Mucosa of stomach (tissue), 1 donor: ENCODE measurements around the gene CYP27B1.

Experiments
- H3K27me3 ChIP-seq: one replicate; pipeline ENCODE4 v1.7.0; 2013; ENCODE audit warnings: mild to moderate bottlenecking, low read length; ENCODE audit not compliant: control insufficient read depth, insufficient read depth
- H3K36me3 ChIP-seq: one replicate; pipeline ENCODE4 v1.7.0; 2013; ENCODE audit warnings: low read length; ENCODE audit not compliant: control insufficient read depth, insufficient read depth
- H3K4me1 ChIP-seq: one replicate; pipeline ENCODE4 v1.7.0; 2013; ENCODE audit warnings: mild to moderate bottlenecking, low read length; ENCODE audit not compliant: control insufficient read depth, insufficient read depth
- H3K4me3 ChIP-seq: one replicate; pipeline ENCODE4 v1.7.0; 2013; ENCODE audit warnings: low read length
- H3K9ac ChIP-seq: one replicate; pipeline ENCODE4 v1.7.0; 2013; ENCODE audit warnings: mild to moderate bottlenecking, low read length, moderate library complexity
- H3K9me3 ChIP-seq: one replicate; pipeline ENCODE4 v1.7.0; 2013; ENCODE audit warnings: mild to moderate bottlenecking, low read length, moderate library complexity; ENCODE audit not compliant: control insufficient read depth
- donor health status: Pancreatic carcinoma.

CYP27B1 gene

GRCh38 chr12:57761391-57761998 lies 5.4 kb downstream of the CYP27B1 start:
- Histone ChIP-seq H3K4me1 (peaks cover 23% of the 10 kb centered on the region), H3K4me3 (no peak overlapping the region), H3K9me3 (no peaks in the 10 kb centered on the region), H3K9ac (no peak overlapping the region), H3K36me3 (no peaks in the 10 kb centered on the region), H3K27me3 (peaks cover 30% of the 10 kb centered on the region)

- H3K4me1 ChIP-seq, result peaks cover 20% of the 10 kb centered on the region
- H3K4me3 ChIP-seq, result no peak overlapping the region
- no peak overlapping the region for H3K9ac ChIP-seq
- H3K27me3 ChIP-seq, result peaks cover 19% of the 10 kb centered on the region
- no peaks in the 10 kb centered on the region for H3K36me3 ChIP-seq
- H3K9me3 ChIP-seq, result no peaks in the 10 kb centered on the region
Measured at GRCh38 chr12:57760347-57760982, 6.4 kb downstream of the CYP27B1 start.

DNA sequence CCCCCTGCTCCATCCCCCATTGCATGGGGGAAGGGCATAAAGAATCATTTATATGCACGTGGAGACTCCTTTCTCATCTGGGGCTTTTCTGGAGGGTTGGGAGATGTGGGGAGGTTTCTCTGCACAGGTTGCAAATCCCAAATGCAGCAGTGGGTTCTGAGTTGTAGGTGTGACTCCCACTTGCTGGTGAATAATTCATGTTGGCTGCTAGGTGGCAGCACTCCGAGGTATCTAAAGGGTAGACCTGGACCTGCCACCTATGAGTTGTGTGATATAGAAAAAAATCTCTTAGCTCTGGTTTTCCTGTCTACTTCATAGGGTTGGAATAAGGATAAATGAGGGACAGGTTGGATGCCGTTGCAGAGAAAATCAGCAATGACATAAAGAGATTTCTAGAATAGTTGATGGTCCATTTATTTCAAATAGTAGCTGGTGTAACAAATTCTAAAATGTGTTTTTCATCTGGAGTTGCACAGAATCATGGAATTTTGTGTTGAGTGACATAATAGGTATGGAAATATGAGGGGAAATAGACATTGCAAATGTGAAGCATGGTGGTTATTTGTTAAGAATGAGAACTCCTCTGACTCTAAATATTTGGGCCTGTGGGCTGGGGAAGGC lies 7.4 kb downstream of the CYP27B1 start:
- H3K9ac ChIP-seq, result no peak overlapping the region
- peaks cover 10% of the 10 kb centered on the region for H3K27me3 ChIP-seq
- H3K36me3 ChIP-seq, result no peaks in the 10 kb centered on the region
- no peaks in the 10 kb centered on the region for H3K9me3 ChIP-seq
- H3K4me3 ChIP-seq, result no peak overlapping the region
- peaks cover 13% of the 10 kb centered on the region for H3K4me1 ChIP-seq

DNA sequence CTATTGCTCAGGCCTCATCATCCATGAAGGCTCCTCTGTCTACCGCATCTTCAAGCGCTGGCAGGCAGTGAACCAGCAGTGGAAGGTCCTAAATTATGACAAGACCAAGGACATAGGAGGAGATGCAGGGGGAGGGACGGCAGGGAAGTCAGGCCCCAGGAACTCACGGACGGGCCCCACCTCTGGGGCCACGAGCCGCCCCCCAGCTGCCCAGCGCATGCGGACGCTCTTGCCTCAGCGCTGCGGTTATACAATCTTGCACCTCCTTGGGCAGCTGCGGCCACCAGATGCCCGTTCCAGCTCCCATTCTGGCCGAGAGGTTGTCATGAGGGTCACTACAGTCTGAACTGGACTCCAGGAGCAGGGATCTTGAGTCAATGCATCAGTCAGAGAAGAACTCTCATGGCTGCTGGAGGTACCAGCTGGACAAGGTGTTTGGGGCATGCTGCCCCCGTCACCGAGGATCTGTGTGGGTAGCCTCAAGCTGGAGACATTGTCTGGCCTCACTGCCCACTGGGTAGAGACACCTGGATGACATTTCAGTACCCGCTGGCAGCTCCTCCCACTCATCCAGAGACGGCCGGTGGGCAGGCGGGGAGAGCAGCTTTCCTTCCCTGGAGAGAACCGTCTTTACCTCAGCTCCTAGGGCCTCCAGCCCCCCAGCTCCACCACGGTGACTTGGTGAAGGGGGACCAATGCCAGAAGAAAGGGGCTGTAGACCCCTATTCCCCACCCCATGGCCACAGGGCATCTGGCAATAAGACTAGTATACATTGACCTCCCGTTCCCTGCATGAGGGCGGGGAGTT lies 8.1 kb downstream of the CYP27B1 start:
- H3K9ac ChIP-seq, result no peak overlapping the region
- H3K4me1 ChIP-seq, result peaks cover 19% of the 10 kb centered on the region
- no peaks in the 10 kb centered on the region for H3K36me3 ChIP-seq
- no peak overlapping the region for H3K4me3 ChIP-seq
- H3K9me3 ChIP-seq, result no peaks in the 10 kb centered on the region
- peaks cover 2% of the 10 kb centered on the region for H3K27me3 ChIP-seq

DNA sequence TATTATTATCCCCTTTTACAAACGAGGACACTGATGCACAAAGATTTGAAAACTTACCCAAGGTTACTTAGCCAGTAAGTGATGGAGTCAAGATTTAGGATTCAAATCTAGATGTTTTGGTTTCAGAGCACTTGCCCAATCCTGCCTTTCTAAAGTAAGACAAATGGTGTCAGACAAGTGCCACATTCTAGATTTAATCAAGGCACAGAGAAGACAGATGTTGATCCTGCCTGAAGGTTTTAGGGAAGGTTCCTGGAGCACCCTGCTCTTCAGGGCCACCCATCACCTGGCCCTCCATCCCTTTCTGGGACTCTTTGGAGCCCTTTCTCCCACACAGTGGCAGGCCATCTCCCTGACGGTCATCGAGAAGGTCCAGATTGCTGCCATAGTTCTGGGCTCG lies 9.1 kb downstream of the CYP27B1 start:
- Histone ChIP-seq H3K36me3 (no peaks in the 10 kb centered on the region), H3K27me3 (no peaks in the 10 kb centered on the region), H3K9me3 (no peaks in the 10 kb centered on the region), H3K9ac (no peak overlapping the region), H3K4me3 (no peak overlapping the region), H3K4me1 (peaks cover 26% of the 10 kb centered on the region)

GRCh38 chr12:57756406-57757341 lies 10.2 kb downstream of the CYP27B1 start:
- Histone ChIP-seq H3K36me3 (no peaks in the 10 kb centered on the region), H3K27me3 (no peaks in the 10 kb centered on the region), H3K9me3 (no peaks in the 10 kb centered on the region), H3K9ac (peak overlapping the region; percentile 64), H3K4me3 (no peak overlapping the region), H3K4me1 (peaks cover 29% of the 10 kb centered on the region)

DNA sequence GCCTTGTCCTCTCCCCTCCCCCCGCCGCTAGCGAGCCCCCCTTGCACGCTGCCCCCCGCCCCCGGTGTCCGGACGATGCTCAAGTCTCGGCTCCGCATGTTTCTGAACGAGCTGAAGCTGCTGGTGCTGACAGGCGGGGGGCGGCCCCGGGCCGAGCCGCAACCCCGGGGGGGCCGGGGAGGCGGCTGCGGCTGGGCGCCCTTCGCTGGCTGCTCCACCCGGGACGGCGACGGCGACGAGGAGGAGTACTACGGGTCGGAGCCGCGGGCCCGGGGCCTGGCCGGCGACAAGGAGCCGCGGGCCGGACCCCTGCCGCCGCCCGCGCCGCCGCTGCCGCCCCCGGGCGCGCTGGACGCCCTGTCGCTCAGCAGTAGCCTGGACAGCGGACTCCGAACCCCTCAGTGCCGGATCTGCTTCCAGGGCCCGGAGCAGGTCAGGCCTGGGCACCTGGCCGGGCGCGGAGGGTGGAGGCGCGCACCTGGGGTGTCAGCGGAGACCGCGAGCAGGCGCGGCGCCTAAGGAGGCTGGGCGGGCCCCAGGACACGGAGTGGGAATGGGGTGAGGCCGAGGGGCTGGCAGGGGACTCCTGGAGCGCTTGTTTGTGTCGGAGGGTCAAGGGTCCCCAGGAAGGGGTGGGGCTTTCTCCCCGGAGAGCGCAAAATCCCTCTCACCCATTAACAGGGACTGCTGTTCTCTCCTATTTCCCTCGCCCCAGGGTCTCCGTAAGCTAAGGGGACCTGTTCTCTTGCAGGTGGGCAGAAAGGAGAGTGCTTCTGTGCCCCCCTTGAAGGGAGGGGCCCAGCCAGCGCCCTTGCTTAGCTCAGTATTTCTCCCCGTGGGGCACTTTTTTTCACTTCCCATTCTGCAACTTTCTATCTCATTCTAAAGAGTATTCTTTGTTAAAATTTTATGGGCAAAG lies 11.2 kb downstream of the CYP27B1 start:
- H3K27me3 ChIP-seq, result no peaks in the 10 kb centered on the region
- H3K4me1 ChIP-seq, result peaks cover 29% of the 10 kb centered on the region
- H3K9me3 ChIP-seq, result no peaks in the 10 kb centered on the region
- no peaks in the 10 kb centered on the region for H3K36me3 ChIP-seq
- no peak overlapping the region for H3K4me3 ChIP-seq
- peak overlapping the region; percentile 64 for H3K9ac ChIP-seq

DNA sequence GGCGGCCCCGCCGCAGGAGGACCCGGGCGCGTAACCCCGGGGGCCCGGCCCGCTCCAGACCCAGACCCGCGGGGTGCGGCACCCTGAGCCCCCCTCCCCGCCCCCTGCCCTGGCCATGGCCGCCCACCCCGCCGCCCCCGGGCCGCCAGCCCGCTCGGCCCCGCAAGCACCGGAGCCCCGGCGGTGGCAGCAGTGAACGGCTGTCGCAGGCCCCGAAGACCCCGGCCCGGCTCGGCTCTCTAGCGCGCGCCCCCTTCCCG lies 11.8 kb downstream of the CYP27B1 start:
- Histone ChIP-seq H3K4me3 (no peak overlapping the region), H3K27me3 (no peaks in the 10 kb centered on the region), H3K36me3 (no peaks in the 10 kb centered on the region), H3K9me3 (no peaks in the 10 kb centered on the region), H3K4me1 (peaks cover 29% of the 10 kb centered on the region), H3K9ac (no peak overlapping the region)

DNA sequence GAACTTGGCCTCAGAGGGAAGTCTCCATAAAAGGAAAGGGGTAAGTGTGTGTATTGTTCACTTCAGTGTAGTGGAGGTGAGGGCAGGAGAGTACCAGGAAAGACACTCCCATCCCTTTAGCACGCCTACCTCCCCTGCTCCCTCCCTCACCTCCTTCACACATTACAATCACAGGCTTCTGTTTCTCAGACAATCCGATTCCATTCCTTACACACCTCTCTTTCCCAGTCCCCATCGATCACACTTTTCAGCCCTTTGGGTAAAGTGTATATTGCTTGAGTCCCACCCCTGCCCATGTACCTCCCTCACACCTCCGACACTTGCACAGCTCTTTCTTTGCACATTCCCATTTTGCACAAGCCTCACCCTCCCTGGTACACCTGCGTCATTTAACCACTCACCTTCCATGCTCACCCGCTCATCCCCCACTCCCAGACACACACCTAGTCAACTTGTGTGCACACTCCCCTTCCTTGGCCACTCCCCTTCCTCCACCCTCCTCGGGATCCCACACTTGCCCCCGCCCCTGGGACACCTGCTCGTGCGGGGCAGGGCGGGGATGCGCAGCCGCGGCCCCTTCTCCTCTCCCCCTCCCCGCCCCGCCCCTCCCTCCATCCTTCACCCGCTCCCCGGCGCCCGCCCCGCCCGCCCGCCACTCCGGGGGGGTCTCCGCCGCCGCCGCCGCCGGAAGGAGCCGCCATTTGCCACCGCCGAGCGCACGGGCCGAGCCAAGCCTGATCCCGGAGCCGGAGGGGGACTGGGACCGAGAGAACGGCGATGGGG lies 12.3 kb downstream of the CYP27B1 start, which contains the start of gene MARCHF9:
Gene MARCHF9, plus strand, starts transcription at position 693 of the 783 bp plus-strand sequence. CDS start 426 bp downstream, outside the sequence.
- Histone ChIP-seq H3K27me3 (no peaks in the 10 kb centered on the region), H3K36me3 (no peaks in the 10 kb centered on the region), H3K4me3 (no peak within 1 kb of the TSS), H3K9ac (peak within 1 kb of the TSS; percentile 64), H3K4me1 (peaks cover 29% of the 10 kb centered on the region), H3K9me3 (no peaks in the 10 kb centered on the region)

DNA sequence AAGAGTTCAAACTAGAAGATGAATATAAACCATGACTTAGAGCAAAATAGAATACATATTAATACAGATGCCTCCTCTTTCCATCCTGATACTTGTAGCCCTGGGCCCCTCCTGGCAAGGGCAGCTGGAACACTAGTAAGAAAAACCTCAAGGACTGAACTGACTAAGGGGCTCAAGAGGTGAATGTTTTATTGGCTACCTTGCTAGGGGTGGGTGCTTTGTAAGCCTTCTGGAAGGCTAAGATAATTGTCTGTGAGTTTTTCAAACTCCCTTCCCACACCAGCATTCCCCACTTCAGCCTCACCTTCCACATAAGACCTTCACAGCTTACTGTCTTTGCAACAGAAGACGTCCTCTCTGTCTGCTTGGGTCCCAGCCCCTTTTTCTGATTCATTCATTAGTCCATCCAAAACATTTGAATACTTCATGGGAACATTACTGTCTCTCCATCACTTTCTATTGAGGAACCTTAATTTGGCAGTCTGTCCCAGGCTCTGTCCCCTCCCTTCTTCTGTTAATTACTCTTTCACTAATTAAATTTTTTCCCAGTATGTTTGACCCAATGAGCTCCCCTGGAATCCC lies 13.0 kb downstream of the CYP27B1 start:
- Histone ChIP-seq H3K4me3 (no peak overlapping the region), H3K4me1 (peaks cover 29% of the 10 kb centered on the region), H3K9me3 (no peaks in the 10 kb centered on the region), H3K9ac (no peak overlapping the region), H3K27me3 (no peaks in the 10 kb centered on the region), H3K36me3 (no peaks in the 10 kb centered on the region)
